Colon (tissue), 2 donors: ENCODE results near the gene CCNB2.

ENCODE experiments used
- FAIRE-seq: peaks from 2 replicates; lab custom pipeline; 2012; peaks lifted over from hg19 to GRCh38; lab: Jason Lieb, UNC
- donor health status: control.
- donor health status: control.

Gene CCNB2

GRCh38 chr15:59168536-59168935 is 63.6 kb downstream of the CCNB2 start:
- FAIRE-seq, result no peak

GRCh38 chr15:59169251-59169708 is 64.3 kb downstream of the CCNB2 start:
- FAIRE-seq, result no peak

GRCh38 chr15:59170295-59171066 is 65.5 kb downstream of the CCNB2 start:
- no peak for FAIRE-seq

- FAIRE-seq, result no peak
Measured at GRCh38 chr15:59171067-59171397, 66.1 kb downstream of the CCNB2 start.

- no peak for FAIRE-seq
Measured at GRCh38 chr15:59172289-59172901, 67.4 kb downstream of the CCNB2 start.

GRCh38 chr15:59173194-59173593 is 68.2 kb downstream of the CCNB2 start:
- no peak for FAIRE-seq

- no peak for FAIRE-seq
Measured at GRCh38 chr15:59174151-59174834, 69.3 kb downstream of the CCNB2 start.
